ENCODE data around the gene EOGT. TPM values are rescaled to one million over a fixed set of nuclear protein-coding genes. Genes with fewer than 3 reads are reported as not detected.

EOGT gene
- total and polyA plus RNA-seq, 10 of the 15 experiments (the other 5 are each of a cell fraction or from before 2014, with no cell fraction given) = 3.5 to 16.5 (median 8.3) TPM

DNA sequence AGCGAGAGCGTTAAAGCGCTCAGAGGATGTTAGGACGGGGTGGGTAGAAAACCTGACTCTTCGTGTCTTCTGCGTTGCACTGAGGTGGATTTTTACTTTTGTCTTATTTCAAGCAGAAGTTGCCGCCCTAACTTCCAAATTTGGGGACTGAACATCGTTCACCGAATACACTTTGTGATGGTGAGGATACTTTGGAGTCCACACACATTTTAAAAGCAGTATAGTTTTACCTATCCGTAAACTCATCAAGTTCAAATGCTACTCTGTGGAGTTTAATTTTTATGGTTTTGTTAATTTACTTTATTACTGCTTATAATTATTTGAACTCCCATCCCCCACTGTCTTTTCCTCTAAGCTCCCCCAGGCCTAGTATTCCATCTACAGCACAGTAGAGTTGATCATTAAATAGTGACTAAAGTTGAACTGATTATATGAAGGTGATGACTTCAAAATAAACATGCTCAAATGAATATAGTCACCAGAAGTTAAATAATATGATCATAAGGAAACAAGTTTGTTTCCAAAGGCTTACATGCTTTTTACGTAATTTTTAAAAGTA, 617 bp upstream of the EOGT start (continued):
- TF ChIP-seq SUPT20H (IDR thresholded peaks at IDR 0.05; ENCODE audit: borderline replicate concordance, control insufficient read depth, low read depth, low read length) (no peak), ETV6 (conservative IDR thresholded peaks at IDR 0.05 in 1 of 2, IDR thresholded peaks at IDR 0.05 in 1 of 2; ENCODE audit: borderline replicate concordance in 1 of 2, low read depth in 1 of 2) (0 out of 4 replicates have a peak, but pooled peaks of 1 of the 2 experiments have one; percentile 1), CBX5 (IDR thresholded peaks at IDR 0.05; ENCODE audit: low read depth) (no peak)

DNA sequence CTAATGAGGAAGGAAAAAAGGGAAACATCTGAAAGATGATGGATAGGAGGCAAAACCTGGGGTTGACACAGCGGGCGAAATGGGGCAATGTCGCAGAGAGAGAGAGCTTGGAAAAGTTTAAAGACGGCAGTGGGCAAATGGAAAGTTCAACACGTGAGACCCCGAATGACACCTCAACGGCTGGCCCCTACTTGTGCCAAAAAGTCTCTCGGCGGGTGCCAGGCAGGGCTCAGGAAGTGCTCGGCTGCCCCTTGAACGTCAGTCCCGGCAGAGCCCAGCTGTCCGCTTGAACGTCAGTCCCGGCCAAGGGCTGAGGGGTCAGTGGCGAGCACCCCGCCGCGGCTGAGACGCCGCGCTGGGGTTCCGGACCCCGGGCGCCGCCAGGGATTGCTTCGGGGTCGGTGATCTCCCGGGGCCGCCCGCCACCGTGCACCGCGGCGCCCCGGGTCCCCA, 658 bp downstream of the EOGT start:
- in situ Hi-C loops (cut with MboI) = no loop called here
- Histone ChIP-seq H3K4me2 (ENCODE audit: control insufficient read depth, insufficient read depth) (peak overlapping the region; percentile 97), H3K27me3 (replicated peaks in 1 of 2; ENCODE audit: control insufficient read depth in 2 of 2, insufficient read depth in 2 of 2, low read length in 1 of 2) (no peaks in the 10 kb centered on the region), H3K27ac (ENCODE audit: control insufficient read depth, insufficient read depth) (peak overlapping the region; percentile 64), H4K20me1 (ENCODE audit: control insufficient read depth, insufficient read depth) (no peaks in the 10 kb centered on the region), H3K9me3 (replicated peaks; ENCODE audit: control insufficient read depth, insufficient read depth, low read length) (no peaks in the 10 kb centered on the region), H3K79me2 (ENCODE audit: control insufficient read depth, insufficient read depth, low read length) (no peaks in the 10 kb centered on the region), H3K4me1 (ENCODE audit: control insufficient read depth, insufficient read depth, low read length) (peaks cover 7% of the 10 kb centered on the region; the same call in 1 of the 2 replicates), H3K9ac (ENCODE audit: control insufficient read depth, insufficient read depth, low read length) (peak overlapping the region; percentile 80), H3K36me3 (ENCODE audit: control insufficient read depth in 2 of 2, insufficient read depth in 2 of 2, low read length in 1 of 2) (no peaks in the 10 kb centered on the region; a peak in 2 of 4 replicates), H3K4me3 (peak overlapping the region; percentile 87), H2AFZ (ENCODE audit: control insufficient read depth, low read depth, low read length) (peak overlapping the region; percentile 91)
- FAIRE-seq (no peak), ATAC-seq (peak; percentile 59), DNase-seq (ENCODE audit: low read depth, low spot score) (no peak)
- ChIA-PET CTCF (interaction anchor here (0.7 to 2.4 kb wide), 9 partner anchors 14 to 107 kb away, joined by 3 to 6 read pairs (median 3); no protein-coding TSS in a partner anchor), SMC1A (ENCODE audit: uncharacterized antibody, unreplicated experiment) (interaction anchor here (0.6 to 1.2 kb wide), 3 partner anchors 13 to 72 kb away, joined by 3 to 4 read pairs (median 3); partner anchors contain the start of genes ARL6IP5 and TMF1), RAD21 (ENCODE audit: unreplicated experiment) (interaction anchor here (0.8 to 1.6 kb wide), 3 partner anchors 69 to 149 kb away, joined by 3 to 4 read pairs (median 4); partner anchors contain the start of gene ARL6IP5), POLR2A (interaction anchor here (0.6 to 1.2 kb wide), 2 partner anchors 39 to 165 kb away, joined by 3 to 5 read pairs; partner anchors contain the start of gene TMF1)
- TF ChIP-seq RB1 (IDR thresholded peaks at IDR 0.05; ENCODE audit: borderline replicate concordance) = no peak
- TF ChIP-seq, protein P1, sequence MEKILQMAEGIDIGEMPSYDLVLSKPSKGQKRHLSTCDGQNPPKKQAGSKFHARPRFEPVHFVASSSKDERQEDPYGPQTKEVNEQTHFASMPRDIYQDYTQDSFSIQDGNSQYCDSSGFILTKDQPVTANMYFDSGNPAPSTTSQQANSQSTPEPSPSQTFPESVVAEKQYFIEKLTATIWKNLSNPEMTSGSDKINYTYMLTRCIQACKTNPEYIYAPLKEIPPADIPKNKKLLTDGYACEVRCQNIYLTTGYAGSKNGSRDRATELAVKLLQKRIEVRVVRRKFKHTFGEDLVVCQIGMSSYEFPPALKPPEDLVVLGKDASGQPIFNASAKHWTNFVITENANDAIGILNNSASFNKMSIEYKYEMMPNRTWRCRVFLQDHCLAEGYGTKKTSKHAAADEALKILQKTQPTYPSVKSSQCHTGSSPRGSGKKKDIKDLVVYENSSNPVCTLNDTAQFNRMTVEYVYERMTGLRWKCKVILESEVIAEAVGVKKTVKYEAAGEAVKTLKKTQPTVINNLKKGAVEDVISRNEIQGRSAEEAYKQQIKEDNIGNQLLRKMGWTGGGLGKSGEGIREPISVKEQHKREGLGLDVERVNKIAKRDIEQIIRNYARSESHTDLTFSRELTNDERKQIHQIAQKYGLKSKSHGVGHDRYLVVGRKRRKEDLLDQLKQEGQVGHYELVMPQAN (conservative IDR thresholded peaks at IDR 0.05) = 0 out of 2 replicates have a peak, but pooled peaks have one; percentile 40
- TF ChIP-seq BHLHE40 (IDR thresholded peaks at IDR 0.05; ENCODE audit: borderline replicate concordance in 1 of 2, low read depth in 2 of 2, low read length in 1 of 2) = 0 out of 4 replicates have a peak, but pooled peaks of 1 of the 2 experiments have one; percentile 6
- TF ChIP-seq NR2F1 (conservative IDR thresholded peaks at IDR 0.05) = peak; percentile 24; the same call in 1 of the 2 replicates
- TF ChIP-seq WRNIP1 (IDR thresholded peaks at IDR 0.05; ENCODE audit: borderline replicate concordance, low read depth, low read length) = no peak
- 7% methylated on average over 32 of the region's 36 CpGs for WGBS (ENCODE audit: insufficient coverage, insufficient replicate concordance, low lambda C conversion rate, missing lambda C conversion rate)
- no TSS peak for BruUV-seq (replicated peaks)
- intact Hi-C loops (cut with micrococcal nuclease; ENCODE audit: unreplicated experiment) = loop anchor here (5.0 to 10.0 kb wide), 2 partner anchors 74 to 292 kb away; no protein-coding TSS in a partner anchor

Data from GM12878 (cell line).